Transverse colon (tissue), 3 donors: ENCODE data around the gene SHISA9.

ENCODE experiments used
- POLR2A ChIP-seq: fragments of 450-650 bp; IDR thresholded peaks from one replicate; pipeline ENCODE4 v1.6.1; 2016; ENCODE audit warnings: antibody characterized with exemption, mild to moderate bottlenecking, moderate library complexity
- TF ChIP-seq, protein P1 (sequence below), 5 experiments: fragments of 200-600 bp in 3 of 5; fragments of 450-650 bp in 2 of 5; sonication (generic) in 3 of 5; IDR thresholded peaks; 1 replicate in 2 of 5; 2 replicates in 3 of 5; pipeline ENCODE4 v1.5.1; 2016 to 2017; ENCODE audit warnings: antibody characterized with exemption in 5 of 5, inconsistent platforms in 3 of 5, mild to moderate bottlenecking in 2 of 5, moderate library complexity in 1 of 5

DNA sequence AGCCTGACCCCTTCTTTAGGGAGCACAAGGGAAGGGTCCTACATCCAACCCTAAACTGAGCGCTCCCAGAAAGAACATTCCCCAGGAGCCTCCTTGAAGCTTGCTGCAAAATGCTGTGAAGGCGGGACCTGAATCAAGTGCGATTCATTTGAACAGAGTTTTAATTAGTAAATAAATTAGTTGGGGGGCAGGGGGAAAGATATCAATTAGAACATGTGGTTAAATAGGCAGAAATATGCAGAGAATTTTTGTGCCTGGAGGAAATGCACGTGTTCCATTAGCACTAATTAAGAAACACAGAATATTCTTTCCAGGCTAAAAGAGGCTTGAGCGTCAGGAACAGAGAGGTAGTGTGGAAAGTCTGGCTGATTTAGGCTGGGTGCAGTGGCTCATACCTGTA is 38.5 kb upstream of the SHISA9 start:
- TF ChIP-seq, protein P1, sequence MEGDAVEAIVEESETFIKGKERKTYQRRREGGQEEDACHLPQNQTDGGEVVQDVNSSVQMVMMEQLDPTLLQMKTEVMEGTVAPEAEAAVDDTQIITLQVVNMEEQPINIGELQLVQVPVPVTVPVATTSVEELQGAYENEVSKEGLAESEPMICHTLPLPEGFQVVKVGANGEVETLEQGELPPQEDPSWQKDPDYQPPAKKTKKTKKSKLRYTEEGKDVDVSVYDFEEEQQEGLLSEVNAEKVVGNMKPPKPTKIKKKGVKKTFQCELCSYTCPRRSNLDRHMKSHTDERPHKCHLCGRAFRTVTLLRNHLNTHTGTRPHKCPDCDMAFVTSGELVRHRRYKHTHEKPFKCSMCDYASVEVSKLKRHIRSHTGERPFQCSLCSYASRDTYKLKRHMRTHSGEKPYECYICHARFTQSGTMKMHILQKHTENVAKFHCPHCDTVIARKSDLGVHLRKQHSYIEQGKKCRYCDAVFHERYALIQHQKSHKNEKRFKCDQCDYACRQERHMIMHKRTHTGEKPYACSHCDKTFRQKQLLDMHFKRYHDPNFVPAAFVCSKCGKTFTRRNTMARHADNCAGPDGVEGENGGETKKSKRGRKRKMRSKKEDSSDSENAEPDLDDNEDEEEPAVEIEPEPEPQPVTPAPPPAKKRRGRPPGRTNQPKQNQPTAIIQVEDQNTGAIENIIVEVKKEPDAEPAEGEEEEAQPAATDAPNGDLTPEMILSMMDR (IDR thresholded peaks at IDR 0.05), result no peak
- no peak for TF ChIP-seq POLR2A
